Thyroid gland (tissue), 4 donors: ENCODE data around the gene TOMT.

ENCODE experiments used
- POLR2A ChIP-seq, 2 donors: fragments of 450-650 bp; IDR thresholded peaks; one replicate each; pipeline ENCODE4 v1.6.1; 2017; ENCODE audit warnings: antibody characterized with exemption in 2 of 2, mild to moderate bottlenecking in 2 of 2, moderate library complexity in 1 of 2
- TF ChIP-seq, protein P1 (sequence below), 6 experiments: fragments of 200-600 bp in 3 of 6; fragments of 450-650 bp in 3 of 6; sonication (generic) in 3 of 6; IDR thresholded peaks; one replicate each; pipeline ENCODE4 v1.5.1; 2016 to 2019; ENCODE audit warnings: antibody characterized with exemption in 6 of 6, mild to moderate bottlenecking in 2 of 6, inconsistent platforms in 1 of 6, moderate library complexity in 1 of 6

DNA sequence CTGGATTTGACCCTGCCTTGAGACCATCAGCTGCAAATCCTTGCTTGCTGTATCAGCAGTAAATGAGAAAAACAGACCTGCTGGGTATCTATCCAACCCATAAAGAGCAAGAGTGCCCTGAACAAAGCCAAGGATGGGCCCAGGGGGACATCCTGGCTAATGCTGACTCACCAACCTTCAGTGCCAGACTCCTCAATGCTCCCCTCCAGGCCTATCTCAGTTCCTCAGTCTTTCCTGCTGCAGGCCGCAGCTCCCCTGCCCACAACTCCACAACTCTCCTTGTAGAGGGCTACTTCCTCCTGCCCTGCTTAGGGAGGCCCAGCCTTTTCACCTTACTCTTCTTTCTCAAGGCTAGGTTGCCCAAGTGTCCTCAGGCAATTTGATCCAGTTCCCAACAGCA lies 5.3 kb upstream of the TOMT start:
- TF ChIP-seq, protein P1, sequence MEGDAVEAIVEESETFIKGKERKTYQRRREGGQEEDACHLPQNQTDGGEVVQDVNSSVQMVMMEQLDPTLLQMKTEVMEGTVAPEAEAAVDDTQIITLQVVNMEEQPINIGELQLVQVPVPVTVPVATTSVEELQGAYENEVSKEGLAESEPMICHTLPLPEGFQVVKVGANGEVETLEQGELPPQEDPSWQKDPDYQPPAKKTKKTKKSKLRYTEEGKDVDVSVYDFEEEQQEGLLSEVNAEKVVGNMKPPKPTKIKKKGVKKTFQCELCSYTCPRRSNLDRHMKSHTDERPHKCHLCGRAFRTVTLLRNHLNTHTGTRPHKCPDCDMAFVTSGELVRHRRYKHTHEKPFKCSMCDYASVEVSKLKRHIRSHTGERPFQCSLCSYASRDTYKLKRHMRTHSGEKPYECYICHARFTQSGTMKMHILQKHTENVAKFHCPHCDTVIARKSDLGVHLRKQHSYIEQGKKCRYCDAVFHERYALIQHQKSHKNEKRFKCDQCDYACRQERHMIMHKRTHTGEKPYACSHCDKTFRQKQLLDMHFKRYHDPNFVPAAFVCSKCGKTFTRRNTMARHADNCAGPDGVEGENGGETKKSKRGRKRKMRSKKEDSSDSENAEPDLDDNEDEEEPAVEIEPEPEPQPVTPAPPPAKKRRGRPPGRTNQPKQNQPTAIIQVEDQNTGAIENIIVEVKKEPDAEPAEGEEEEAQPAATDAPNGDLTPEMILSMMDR (IDR thresholded peaks at IDR 0.05) = no peak
- no peak for TF ChIP-seq POLR2A (IDR thresholded peaks at IDR 0.05)
